ENCODE data around the gene PDE5A.
"Not testable (repeated sequence)": the region's sequence is repeated elsewhere in the genome, so short reads cannot be mapped to it uniquely, and the experiment has no call there.

DNA sequence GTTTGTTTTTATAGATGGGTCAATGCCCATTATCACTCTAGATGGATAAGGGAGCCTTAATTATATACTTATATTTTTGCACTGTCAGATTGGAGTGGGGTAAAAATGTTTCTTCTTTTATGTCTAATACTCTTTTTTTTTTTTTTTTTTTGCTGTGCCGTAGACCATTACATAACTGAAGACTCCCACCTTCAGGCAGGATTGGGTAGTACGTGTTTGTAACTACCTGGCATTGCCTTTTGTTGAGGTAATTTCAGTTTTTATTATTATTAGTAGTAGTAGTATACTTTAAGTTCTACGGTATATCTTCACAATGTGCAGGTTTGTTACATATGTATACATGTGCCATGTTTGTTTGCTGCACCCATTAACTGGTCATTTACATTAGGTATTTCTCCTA, 165.9 kb downstream of the PDE5A start:
- TF ChIP-seq, protein P1, sequence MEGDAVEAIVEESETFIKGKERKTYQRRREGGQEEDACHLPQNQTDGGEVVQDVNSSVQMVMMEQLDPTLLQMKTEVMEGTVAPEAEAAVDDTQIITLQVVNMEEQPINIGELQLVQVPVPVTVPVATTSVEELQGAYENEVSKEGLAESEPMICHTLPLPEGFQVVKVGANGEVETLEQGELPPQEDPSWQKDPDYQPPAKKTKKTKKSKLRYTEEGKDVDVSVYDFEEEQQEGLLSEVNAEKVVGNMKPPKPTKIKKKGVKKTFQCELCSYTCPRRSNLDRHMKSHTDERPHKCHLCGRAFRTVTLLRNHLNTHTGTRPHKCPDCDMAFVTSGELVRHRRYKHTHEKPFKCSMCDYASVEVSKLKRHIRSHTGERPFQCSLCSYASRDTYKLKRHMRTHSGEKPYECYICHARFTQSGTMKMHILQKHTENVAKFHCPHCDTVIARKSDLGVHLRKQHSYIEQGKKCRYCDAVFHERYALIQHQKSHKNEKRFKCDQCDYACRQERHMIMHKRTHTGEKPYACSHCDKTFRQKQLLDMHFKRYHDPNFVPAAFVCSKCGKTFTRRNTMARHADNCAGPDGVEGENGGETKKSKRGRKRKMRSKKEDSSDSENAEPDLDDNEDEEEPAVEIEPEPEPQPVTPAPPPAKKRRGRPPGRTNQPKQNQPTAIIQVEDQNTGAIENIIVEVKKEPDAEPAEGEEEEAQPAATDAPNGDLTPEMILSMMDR (conservative IDR thresholded peaks at IDR 0.05; ENCODE audit: low read depth, low read length) = not testable (repeated sequence)
- not testable (repeated sequence) for TF ChIP-seq EZH2 (IDR thresholded peaks at IDR 0.05; ENCODE audit: low read length, unreplicated experiment); EZH2phosphoT487 (IDR thresholded peaks at IDR 0.05; ENCODE audit: borderline replicate concordance, low read length)
